H9 (cell line): ENCODE data around the gene PHETA1. TPM values are rescaled to one million over a fixed set of nuclear protein-coding genes. Genes with fewer than 3 reads are reported as not detected.

Experiments
- DNase-seq: peaks from one replicate; pipeline ENCODE4 v3.0.0-alpha.2; 2017
- H2AFZ ChIP-seq: one replicate; pipeline ENCODE4 v1.6.1; 2013; ENCODE audit warnings: mild to moderate bottlenecking, low read length, control low read depth, moderate library complexity
- H2AK5ac ChIP-seq: 2 replicates; pipeline ENCODE4 v1.6.1; 2013; ENCODE audit warnings: low read length, control low read depth, mixed read lengths; ENCODE audit not compliant: insufficient read length
- H2BK120ac ChIP-seq: one replicate; pipeline ENCODE4 v1.6.1; 2013; ENCODE audit warnings: low read depth, mild to moderate bottlenecking, low read length, control low read depth, inconsistent platforms; ENCODE audit not compliant: poor library complexity, severe bottlenecking
- H2BK12ac ChIP-seq: 2 replicates; pipeline ENCODE4 v1.6.1; 2013; ENCODE audit warnings: low read length, control low read depth, mixed read lengths, low read depth; ENCODE audit not compliant: insufficient read length
- H2BK15ac ChIP-seq: 2 replicates; pipeline ENCODE4 v1.6.1; 2013; ENCODE audit warnings: low read depth, low read length, control low read depth
- H2BK20ac ChIP-seq: one replicate; pipeline ENCODE4 v1.6.1; 2013; ENCODE audit warnings: low read depth, mild to moderate bottlenecking, low read length, control low read depth, inconsistent platforms; ENCODE audit not compliant: poor library complexity, severe bottlenecking
- H2BK5ac ChIP-seq: 2 replicates; pipeline ENCODE4 v1.6.1; 2013; ENCODE audit warnings: low read length, control low read depth, mixed read lengths; ENCODE audit not compliant: insufficient read length
- H3K14ac ChIP-seq: 2 replicates; pipeline ENCODE4 v1.6.1; 2013; ENCODE audit warnings: low read length, control low read depth; ENCODE audit not compliant: insufficient read depth
- H3K18ac ChIP-seq: 2 replicates; pipeline ENCODE4 v1.6.1; 2013; ENCODE audit warnings: low read depth, mild to moderate bottlenecking, mixed read lengths, low read length, control low read depth; ENCODE audit not compliant: insufficient read length
- H3K23ac ChIP-seq: 2 replicates; pipeline ENCODE4 v1.6.1; 2013; ENCODE audit warnings: low read length, control low read depth, mixed read lengths, low read depth; ENCODE audit not compliant: insufficient read length
- H3K23me2 ChIP-seq: 2 replicates; pipeline ENCODE4 v1.6.1; 2013; ENCODE audit warnings: low read depth, mild to moderate bottlenecking, mixed read lengths, low read length, control low read depth; ENCODE audit not compliant: insufficient read length, poor library complexity, severe bottlenecking
- H3K27ac ChIP-seq: 2 replicates; pipeline ENCODE4 v1.5.1; 2013; ENCODE audit warnings: low read length, control low read depth, mixed read lengths, low read depth; ENCODE audit not compliant: insufficient read length
- H3K27me3 ChIP-seq: 2 replicates; pipeline ENCODE4 v1.6.1; 2013; ENCODE audit warnings: low read length, control low read depth, inconsistent platforms; ENCODE audit not compliant: insufficient read depth
- H3K4ac ChIP-seq: 2 replicates; pipeline ENCODE4 v1.6.1; 2013; ENCODE audit warnings: low read depth, mild to moderate bottlenecking, control low read depth, inconsistent platforms, low read length, moderate library complexity
- H3K4me1 ChIP-seq: 2 replicates; pipeline ENCODE4 v1.6.1; 2013; ENCODE audit warnings: low read length, control low read depth, inconsistent platforms; ENCODE audit not compliant: insufficient read depth
- H3K4me2 ChIP-seq: 2 replicates; pipeline ENCODE4 v1.6.1; 2013; ENCODE audit warnings: low read length, control low read depth, mixed read lengths; ENCODE audit not compliant: insufficient read length, insufficient read depth
- H3K56ac ChIP-seq: 2 replicates; pipeline ENCODE4 v1.6.1; 2013; ENCODE audit warnings: low read depth, mild to moderate bottlenecking, mixed read lengths, low read length, control low read depth; ENCODE audit not compliant: insufficient read length
- H3K79me1 ChIP-seq: 2 replicates; pipeline ENCODE4 v1.6.1; 2013; ENCODE audit warnings: low read depth, mild to moderate bottlenecking, moderate library complexity, low read length, control low read depth, inconsistent platforms; ENCODE audit not compliant: insufficient read depth, poor library complexity, severe bottlenecking
- H3K79me2 ChIP-seq: 2 replicates; pipeline ENCODE4 v1.6.1; 2013; ENCODE audit warnings: low read length, control low read depth, inconsistent platforms; ENCODE audit not compliant: insufficient read depth
- H3K9ac ChIP-seq: 2 replicates; pipeline ENCODE4 v1.6.1; 2013; ENCODE audit warnings: low read length, control low read depth, mixed read lengths; ENCODE audit not compliant: insufficient read length; ENCODE audit errors: extremely low read depth
- H3K9me3 ChIP-seq: one replicate; pipeline ENCODE4 v1.6.1; 2013; ENCODE audit warnings: low read depth, low read length, inconsistent platforms; ENCODE audit not compliant: control insufficient read depth
- H3T11ph ChIP-seq: one replicate; pipeline ENCODE4 v1.6.1; 2013; ENCODE audit warnings: mild to moderate bottlenecking, low read length, control low read depth, inconsistent platforms
- H4K20me1 ChIP-seq: one replicate; pipeline ENCODE4 v1.6.1; 2013; ENCODE audit not compliant: control insufficient read depth, insufficient read length, insufficient read depth
- H4K5ac ChIP-seq: 2 replicates; pipeline ENCODE4 v1.6.1; 2013; ENCODE audit warnings: low read depth, mild to moderate bottlenecking, mixed read lengths, low read length, control low read depth; ENCODE audit not compliant: insufficient read length
- H4K8ac ChIP-seq: replicated peaks from 2 replicates; pipeline ENCODE4 v1.6.1; 2013; ENCODE audit warnings: low read length, control low read depth, mixed read lengths, low read depth; ENCODE audit not compliant: insufficient read length
- H4K91ac ChIP-seq: 2 replicates; pipeline ENCODE4 v1.6.1; 2013; ENCODE audit warnings: low read depth, mild to moderate bottlenecking, moderate library complexity, mixed read lengths, low read length, control low read depth; ENCODE audit not compliant: insufficient read length
- H3K27ac Mint-ChIP-seq, 3 experiments: 2 replicates in 2 of 3; 3 replicates in 1 of 3; pipeline ENCODE4 v1.8.0; 2020 to 2021; ENCODE audit warnings: mixed read lengths in 3 of 3, mild to moderate bottlenecking in 1 of 3, moderate library complexity in 1 of 3
- H3K27me3 Mint-ChIP-seq: 2 replicates; pipeline ENCODE4 v1.8.0; 2021; ENCODE audit warnings: low read depth, mild to moderate bottlenecking, moderate library complexity, mixed read lengths
- H3K36me3 Mint-ChIP-seq, 3 experiments: 2 replicates in 2 of 3; 3 replicates in 1 of 3; pipeline ENCODE4 v1.8.0; 2020 to 2021; ENCODE audit warnings: low read depth in 3 of 3, mixed read lengths in 3 of 3; ENCODE audit not compliant: insufficient read depth in 1 of 3
- H3K4me1 Mint-ChIP-seq, 2 experiments: 2 replicates each; pipeline ENCODE4 v1.8.0; 2020; ENCODE audit warnings: mixed read lengths in 2 of 2
- H3K4me3 Mint-ChIP-seq, 2 experiments: 2 replicates in 1 of 2; 3 replicates in 1 of 2; pipeline ENCODE4 v1.8.0; 2020 to 2021; ENCODE audit warnings: mild to moderate bottlenecking in 2 of 2, mixed read lengths in 2 of 2, moderate library complexity in 1 of 2
- H3K9me3 Mint-ChIP-seq, 2 experiments: 2 replicates in 1 of 2; 3 replicates in 1 of 2; pipeline ENCODE4 v1.8.0; 2020; ENCODE audit warnings: mild to moderate bottlenecking in 2 of 2, mixed read lengths in 2 of 2, moderate library complexity in 1 of 2
- WGBS: extraction: QIAGEN DNeasy Blood & Tissue Kit; methylation state at CpG from one replicate; pipeline ENCODE4 v1.1.7; 2013; ENCODE audit warnings: missing lambda C conversion rate, low lambda C conversion rate, mixed read lengths; ENCODE audit not compliant: insufficient read length; ENCODE audit errors: extremely low coverage; 5-methylcytosine and 5-hydroxymethylcytosine counted together
- total RNA-seq: library from RNA; stranded (reverse); gene quantifications from 2 replicates; pipeline ENCODE4 v1.2.1, GENCODE V29; 2021
- TF ChIP-seq, protein P1 (sequence below): fragments of 200-600 bp; sonication (generic); conservative IDR thresholded peaks from 3 replicates; pipeline ENCODE4 v1.8.0; 2021; ENCODE audit warnings: antibody characterized with exemption, mild to moderate bottlenecking

The PHETA1 gene
- total RNA-seq, 1 experiment from 2014 or later = 13.1 TPM

GRCh38 chr12:111349748-111350520 lies 19.0 kb downstream of the PHETA1 start:
- no peak overlapping the region for H3K4me3 Mint-ChIP-seq
- no peak overlapping the region for H2BK12ac ChIP-seq
- no peak overlapping the region for H4K91ac ChIP-seq
- no peak for DNase-seq
- H3K27me3 ChIP-seq = no peaks in the 10 kb centered on the region
- H4K20me1 ChIP-seq = no peaks in the 10 kb centered on the region
- no peaks in the 10 kb centered on the region for H3K4me1 ChIP-seq
- no peak overlapping the region for H3K4me2 ChIP-seq
- H3K4ac ChIP-seq = no peak overlapping the region
- H2BK5ac ChIP-seq = no peak overlapping the region
- H2BK120ac ChIP-seq = no peak overlapping the region
- no peak overlapping the region for H3K27ac Mint-ChIP-seq
- no peak overlapping the region for H4K5ac ChIP-seq
- no peak overlapping the region for H3K9ac ChIP-seq
- no peak overlapping the region for H3K27ac ChIP-seq
- H3K79me1 ChIP-seq = no peaks in the 10 kb centered on the region
- H3K14ac ChIP-seq = no peak overlapping the region
- no peak overlapping the region for H3K23ac ChIP-seq
- peaks cover 14% of the 10 kb centered on the region for H3K9me3 ChIP-seq
- no peaks in the 10 kb centered on the region for H3K79me2 ChIP-seq
- H3T11ph ChIP-seq = no peak overlapping the region
- no CpG with 5 or more reads among the region's 17 CpGs for WGBS
- peaks cover 8 to 12% of the 10 kb centered on the region in 2 experiments; a peak in 3 of 4 replicates for H3K4me1 Mint-ChIP-seq
- H2BK20ac ChIP-seq = no peak overlapping the region
- TF ChIP-seq, protein P1, sequence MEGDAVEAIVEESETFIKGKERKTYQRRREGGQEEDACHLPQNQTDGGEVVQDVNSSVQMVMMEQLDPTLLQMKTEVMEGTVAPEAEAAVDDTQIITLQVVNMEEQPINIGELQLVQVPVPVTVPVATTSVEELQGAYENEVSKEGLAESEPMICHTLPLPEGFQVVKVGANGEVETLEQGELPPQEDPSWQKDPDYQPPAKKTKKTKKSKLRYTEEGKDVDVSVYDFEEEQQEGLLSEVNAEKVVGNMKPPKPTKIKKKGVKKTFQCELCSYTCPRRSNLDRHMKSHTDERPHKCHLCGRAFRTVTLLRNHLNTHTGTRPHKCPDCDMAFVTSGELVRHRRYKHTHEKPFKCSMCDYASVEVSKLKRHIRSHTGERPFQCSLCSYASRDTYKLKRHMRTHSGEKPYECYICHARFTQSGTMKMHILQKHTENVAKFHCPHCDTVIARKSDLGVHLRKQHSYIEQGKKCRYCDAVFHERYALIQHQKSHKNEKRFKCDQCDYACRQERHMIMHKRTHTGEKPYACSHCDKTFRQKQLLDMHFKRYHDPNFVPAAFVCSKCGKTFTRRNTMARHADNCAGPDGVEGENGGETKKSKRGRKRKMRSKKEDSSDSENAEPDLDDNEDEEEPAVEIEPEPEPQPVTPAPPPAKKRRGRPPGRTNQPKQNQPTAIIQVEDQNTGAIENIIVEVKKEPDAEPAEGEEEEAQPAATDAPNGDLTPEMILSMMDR = no peak
- H2AFZ ChIP-seq = no peak overlapping the region
- no peak overlapping the region for H4K8ac ChIP-seq
- no peaks in the 10 kb centered on the region for H3K23me2 ChIP-seq
- peaks cover 16 to 28% (median 22%) of the 10 kb centered on the region in 3 experiments; a peak in 6 of 7 replicates for H3K36me3 Mint-ChIP-seq
- peaks cover 20 to 21% of the 10 kb centered on the region in 2 experiments for H3K9me3 Mint-ChIP-seq
- no peak overlapping the region for H2AK5ac ChIP-seq
- no peak overlapping the region for H3K56ac ChIP-seq
- H3K27me3 Mint-ChIP-seq = peaks cover 5% of the 10 kb centered on the region; the same call in 1 of the 2 replicates
- H3K18ac ChIP-seq = no peak overlapping the region
- no peak overlapping the region for H2BK15ac ChIP-seq
